Measurements from ENCODE around the gene RAP1GAP2.

The RAP1GAP2 gene

DNA sequence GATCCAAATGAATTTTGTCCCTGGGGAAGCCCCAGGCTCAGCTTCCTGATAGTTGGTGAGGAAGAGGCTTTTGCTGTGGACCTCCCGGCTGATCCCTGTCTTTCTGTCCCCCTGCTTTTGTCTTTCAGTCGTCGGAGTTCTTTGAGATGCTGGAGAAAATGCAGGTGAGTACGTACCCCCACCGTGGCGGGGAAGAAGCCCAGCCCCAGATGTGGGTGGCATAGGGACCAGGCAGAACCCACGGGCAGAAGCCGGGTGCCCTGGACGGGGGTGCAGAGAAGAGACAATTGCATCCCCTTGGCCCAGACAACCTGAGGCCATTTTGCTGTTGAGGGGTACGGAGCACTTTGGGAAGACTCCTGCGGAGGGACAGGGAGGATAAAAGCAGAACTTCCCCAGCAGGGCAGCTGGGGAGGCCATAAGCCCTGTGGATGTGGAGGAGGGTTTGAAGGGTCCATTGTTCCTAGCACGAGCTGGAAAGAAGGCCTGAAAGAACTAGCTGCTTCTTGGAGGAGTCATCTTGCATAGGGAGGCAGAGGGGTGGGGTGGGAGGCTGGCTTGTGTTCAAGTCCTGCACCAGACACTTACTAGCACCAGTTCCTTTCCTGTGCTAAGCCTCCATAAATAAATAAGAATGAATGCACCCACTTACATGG, 161.5 kb downstream of the RAP1GAP2 start:
- TF ChIP-seq, protein P1, sequence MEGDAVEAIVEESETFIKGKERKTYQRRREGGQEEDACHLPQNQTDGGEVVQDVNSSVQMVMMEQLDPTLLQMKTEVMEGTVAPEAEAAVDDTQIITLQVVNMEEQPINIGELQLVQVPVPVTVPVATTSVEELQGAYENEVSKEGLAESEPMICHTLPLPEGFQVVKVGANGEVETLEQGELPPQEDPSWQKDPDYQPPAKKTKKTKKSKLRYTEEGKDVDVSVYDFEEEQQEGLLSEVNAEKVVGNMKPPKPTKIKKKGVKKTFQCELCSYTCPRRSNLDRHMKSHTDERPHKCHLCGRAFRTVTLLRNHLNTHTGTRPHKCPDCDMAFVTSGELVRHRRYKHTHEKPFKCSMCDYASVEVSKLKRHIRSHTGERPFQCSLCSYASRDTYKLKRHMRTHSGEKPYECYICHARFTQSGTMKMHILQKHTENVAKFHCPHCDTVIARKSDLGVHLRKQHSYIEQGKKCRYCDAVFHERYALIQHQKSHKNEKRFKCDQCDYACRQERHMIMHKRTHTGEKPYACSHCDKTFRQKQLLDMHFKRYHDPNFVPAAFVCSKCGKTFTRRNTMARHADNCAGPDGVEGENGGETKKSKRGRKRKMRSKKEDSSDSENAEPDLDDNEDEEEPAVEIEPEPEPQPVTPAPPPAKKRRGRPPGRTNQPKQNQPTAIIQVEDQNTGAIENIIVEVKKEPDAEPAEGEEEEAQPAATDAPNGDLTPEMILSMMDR (IDR thresholded peaks at IDR 0.05) = no peak

DNA sequence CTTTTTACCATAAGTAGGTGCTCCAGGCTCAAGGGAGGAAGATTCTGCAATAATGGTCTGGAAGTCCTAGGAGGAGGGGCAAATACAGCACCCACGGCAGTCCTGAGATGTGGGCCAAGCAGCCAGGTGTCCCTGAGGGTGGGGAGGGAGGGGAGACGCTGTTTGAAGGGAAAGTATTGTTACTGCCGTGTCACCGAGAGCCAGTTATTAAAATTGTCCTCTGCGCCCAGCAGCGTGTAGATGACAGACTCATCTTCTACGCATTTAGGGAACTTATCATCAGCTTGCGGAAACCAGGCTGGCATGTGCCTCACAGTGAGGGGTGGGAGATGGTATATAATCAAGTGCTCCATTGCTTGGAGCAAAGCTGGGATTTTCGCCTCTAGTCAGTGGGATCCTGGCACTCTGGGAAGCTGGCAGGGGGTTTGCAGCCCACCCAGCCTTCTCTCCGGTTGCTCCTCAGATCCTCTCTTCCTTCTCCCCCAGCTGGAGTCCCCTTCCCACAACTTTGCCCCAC, 162.5 kb downstream of the RAP1GAP2 start:
- TF ChIP-seq, protein P1 (IDR thresholded peaks at IDR 0.05) = no peak

DNA sequence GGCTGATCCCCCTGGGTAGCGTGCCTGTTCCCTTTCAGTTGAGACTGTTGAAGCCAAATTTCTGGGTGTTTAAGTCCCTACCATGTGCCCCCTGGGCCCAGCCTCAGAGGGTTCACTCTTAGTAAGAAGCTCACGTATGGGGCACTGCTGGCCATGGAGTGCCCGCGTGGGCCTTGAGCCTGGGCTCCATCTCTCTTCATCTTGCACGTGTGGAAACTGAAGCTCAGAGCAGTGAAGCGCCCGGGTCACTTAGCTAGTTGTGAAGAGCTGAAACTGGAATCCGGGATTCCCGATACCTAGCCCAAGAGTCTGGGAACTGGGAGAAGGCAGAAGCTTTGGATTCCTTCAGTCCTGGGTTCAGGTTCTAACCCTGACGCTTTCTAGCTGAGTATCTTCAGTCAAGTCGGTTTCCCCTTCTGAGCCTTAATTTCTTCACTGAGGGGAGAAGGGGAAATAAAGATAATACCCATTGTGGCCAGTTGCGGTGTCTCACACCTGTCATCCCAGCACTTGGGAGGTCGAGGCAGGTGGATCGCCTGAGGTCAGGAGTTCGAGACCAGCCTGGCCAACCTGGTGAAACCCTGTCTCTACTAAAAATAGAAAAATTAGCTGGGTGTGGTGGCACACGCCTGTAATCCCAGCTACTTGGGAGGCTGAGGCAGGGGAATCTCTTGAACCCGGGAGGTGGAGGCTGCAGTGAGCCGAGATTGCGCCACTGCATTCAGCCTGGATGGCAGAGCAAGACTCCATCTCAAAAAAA, 163.3 kb downstream of the RAP1GAP2 start:
- TF ChIP-seq, protein P1 (IDR thresholded peaks at IDR 0.05) = no peak

DNA sequence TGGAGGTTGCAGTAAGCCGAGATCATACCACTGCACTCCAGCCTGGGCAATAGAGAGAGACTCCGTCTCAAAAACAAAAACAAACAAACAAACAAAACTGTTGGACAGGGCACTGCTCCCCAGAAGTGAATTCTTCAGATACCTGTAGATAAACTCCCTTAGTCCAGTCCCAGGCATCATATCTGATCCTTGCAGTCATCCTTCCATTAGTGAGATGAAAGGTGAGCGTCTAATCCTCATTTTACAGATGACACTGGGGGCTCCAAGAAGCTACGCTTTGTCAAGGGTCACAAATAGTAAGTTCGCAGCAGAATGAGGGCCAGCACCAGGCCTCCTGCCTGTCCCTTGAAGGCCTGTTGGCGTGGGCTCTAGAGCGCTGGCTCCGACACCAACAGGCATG, 165.2 kb downstream of the RAP1GAP2 start:
- TF ChIP-seq, protein P1 (IDR thresholded peaks at IDR 0.05) = no peak

DNA sequence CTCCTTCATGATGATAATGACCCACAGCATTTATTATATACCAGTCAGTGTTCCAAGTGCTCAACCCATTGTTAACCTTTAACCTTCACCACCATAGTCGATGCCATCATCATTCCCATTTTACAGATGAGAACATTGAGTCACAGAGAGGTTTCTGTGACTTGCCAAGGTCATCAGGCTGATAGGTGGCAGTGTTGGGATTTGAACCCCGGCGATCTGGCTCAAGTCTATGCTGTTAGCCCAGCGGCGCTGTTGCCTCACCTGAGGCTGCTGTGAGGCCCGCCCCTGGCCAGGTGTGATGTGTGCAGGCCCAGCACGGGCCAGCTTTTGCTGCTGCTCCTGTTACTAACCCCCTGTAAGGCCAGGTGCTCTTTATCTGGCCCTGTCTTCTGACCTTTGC, 166.0 kb downstream of the RAP1GAP2 start:
- TF ChIP-seq, protein P1 (IDR thresholded peaks at IDR 0.05) = no peak

DNA sequence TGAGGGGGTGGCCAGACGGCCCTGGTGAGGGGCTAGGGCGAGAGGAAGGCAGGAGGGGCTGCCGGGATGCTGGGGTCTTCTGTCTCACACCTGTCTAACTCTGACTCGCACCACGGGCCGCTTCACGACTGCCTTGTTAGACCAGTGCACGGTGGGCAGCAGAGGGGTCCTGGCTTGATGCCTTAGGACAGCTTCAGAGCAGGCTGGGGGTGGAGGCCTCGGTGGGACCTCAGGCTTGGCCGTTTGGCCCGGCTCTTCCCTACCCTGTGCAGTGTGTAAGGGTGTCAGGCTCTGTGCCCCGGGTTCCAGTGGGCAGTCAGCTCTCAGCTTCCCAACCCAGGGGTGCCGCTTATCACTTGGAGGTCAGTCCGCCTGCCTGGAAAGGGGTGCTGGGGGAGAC, 166.5 kb downstream of the RAP1GAP2 start:
- TF ChIP-seq, protein P1 (IDR thresholded peaks at IDR 0.05) = no peak

DNA sequence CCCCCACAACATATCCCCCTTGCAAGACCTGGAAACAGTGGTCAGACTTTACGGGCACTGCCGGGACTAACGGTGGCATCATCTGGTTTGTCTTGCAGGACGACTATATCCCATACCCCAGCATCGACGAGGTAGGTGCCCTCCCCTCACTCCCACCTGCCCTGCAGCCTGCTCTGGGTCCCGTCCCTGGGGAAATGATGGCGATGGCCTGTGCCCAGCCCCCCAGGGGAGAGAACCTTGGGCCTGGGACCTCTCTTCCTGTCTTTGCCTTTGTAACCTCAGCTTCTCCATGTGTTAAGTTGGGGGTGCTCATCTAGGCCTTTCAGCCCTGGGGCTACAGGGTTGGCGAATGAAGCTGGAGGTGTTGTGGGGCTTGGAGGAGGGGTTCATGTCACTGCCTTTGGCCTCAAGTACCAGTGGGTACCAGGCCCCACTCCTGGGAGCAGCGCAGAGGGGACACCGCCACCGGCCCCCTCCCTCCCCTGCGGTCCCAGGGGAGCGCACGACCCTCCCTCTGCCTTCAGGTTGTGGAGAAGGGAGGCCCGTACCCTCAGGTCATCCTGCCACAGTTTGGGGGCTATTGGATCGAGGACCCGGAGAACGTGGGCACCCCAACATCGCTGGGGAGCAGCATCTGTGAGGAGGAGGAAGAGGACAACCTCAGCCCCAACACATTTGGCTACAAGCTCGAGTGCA, 167.2 kb downstream of the RAP1GAP2 start:
- TF ChIP-seq, protein P1 (IDR thresholded peaks at IDR 0.05) = no peak

Data from LNCAP (cell line).